ENCODE data around the gene CAMTA1. TPM values are rescaled to one million over a fixed set of nuclear protein-coding genes. Genes with fewer than 3 reads are reported as not detected.

The CAMTA1 gene
- total RNA-seq (2022; extraction: Qiagen RNA extraction; ENCODE audit: low read depth) = 64.2 to 71.3 TPM (median 66.6 TPM) in 5 replicates

GRCh38 chr1:6785318-6785727 lies at the start of gene CAMTA1:
Gene CAMTA1 (plus strand): TSS chr1:6785454. CDS start chr1:6785531, 77 bp downstream.

GRCh38 chr1:7770997-7771822 lies 986.0 kb downstream of the CAMTA1 start, which contains the start of gene VAMP3:
Gene VAMP3 (plus strand): TSS chr1:7771296. CDS start chr1:7771384, 88 bp downstream.

GRCh38 chr1:7783826-7784491 lies 998.7 kb downstream of the CAMTA1 start, which contains the start of gene PER3:
Gene PER3 (plus strand): TSS chr1:7784291. CDS start chr1:7784878, 587 bp downstream.

Other genes starting within 250 kb of the CAMTA1 start
- 3.5 to 5.0 TPM (median 4.6 TPM) in 5 replicates for gene NOL9, start 230.9 kb upstream of the CAMTA1 start, total RNA-seq (2022; extraction: Qiagen RNA extraction; ENCODE audit: low read depth)
- 0.07 TPM in 1 of 5 replicates, not detected in the others for gene TAS1R1, start 230.1 kb upstream of the CAMTA1 start, total RNA-seq (2022; extraction: Qiagen RNA extraction; ENCODE audit: low read depth)
- gene ZBTB48, start 205.5 kb upstream of the CAMTA1 start, total RNA-seq (2022; extraction: Qiagen RNA extraction; ENCODE audit: low read depth) = 11.5 to 15.5 TPM (median 15.2 TPM) in 5 replicates
- 21.2 to 36.4 TPM (median 27.0 TPM) in 5 replicates for gene KLHL21, start 182.6 kb upstream of the CAMTA1 start, total RNA-seq (2022; extraction: Qiagen RNA extraction; ENCODE audit: low read depth)
- gene PHF13, start 171.7 kb upstream of the CAMTA1 start, total RNA-seq (2022; extraction: Qiagen RNA extraction; ENCODE audit: low read depth) = 7.8 to 10.4 TPM (median 9.2 TPM) in 5 replicates
- gene THAP3, start 160.6 kb upstream of the CAMTA1 start, total RNA-seq (2022; extraction: Qiagen RNA extraction; ENCODE audit: low read depth) = 17.2 to 19.9 TPM (median 18.1 TPM) in 5 replicates
- 35.2 to 40.3 TPM (median 36.4 TPM) in 5 replicates for gene DNAJC11, start 83.6 kb upstream of the CAMTA1 start, total RNA-seq (2022; extraction: Qiagen RNA extraction; ENCODE audit: low read depth)